ENCODE measurements around the gene OTUB2.

The OTUB2 gene

DNA sequence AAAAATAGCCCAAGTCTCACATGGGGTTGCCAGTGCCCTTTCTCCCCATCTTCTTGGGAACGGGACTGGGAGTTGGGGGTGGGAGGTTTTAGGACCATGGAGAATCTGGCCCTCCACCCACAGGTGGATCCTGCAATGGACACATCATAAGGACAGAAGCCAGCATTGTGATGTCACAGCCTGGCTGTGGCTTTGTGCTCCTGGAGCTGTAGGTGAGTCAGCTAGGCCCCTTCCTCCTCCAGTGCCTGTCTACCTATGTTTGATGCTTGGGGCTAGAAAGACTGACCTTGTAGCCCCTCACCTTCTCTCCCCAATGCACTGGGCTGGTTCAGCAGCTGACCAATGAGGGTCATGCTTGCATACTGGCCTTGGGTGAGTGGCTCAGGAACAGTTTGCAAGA is 29.1 kb upstream of the OTUB2 start, which contains the start of gene CCDC197:
CCDC197 (plus strand) TSS at position 220 of the 400 bp plus-strand sequence. CDS start 831 bp downstream, outside the sequence.
- DNase-seq: no peak

- no peak for DNase-seq
Observed at GRCh38 chr14:93997916-93998870, 27.9 kb upstream of the OTUB2 start.

- no peak for DNase-seq
Observed at GRCh38 chr14:93998871-93999403, 27.2 kb upstream of the OTUB2 start.

GRCh38 chr14:93999573-93999972 is 26.6 kb upstream of the OTUB2 start:
- no peak for DNase-seq

GRCh38 chr14:94000267-94000666 is 25.9 kb upstream of the OTUB2 start:
- DNase-seq: no peak

DNA sequence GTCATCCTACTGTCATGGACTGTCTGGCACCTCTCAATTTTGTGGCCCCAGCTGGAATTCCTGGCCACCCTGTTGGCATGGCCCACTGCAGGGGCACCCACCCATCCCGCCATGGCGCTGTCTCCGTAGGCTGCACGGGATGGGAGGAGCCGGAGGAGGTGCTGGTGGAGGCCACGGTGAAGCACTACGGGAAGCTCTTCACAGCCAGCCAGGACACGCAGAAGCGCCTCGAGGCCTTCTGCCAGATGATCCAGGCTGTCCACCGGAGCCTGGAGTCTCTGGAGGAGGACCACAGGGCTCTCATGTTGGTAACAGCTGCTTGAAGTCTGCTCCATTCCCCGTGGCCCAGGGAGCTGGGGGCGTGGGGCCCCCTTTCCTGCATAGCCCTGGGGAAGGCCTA is 25.1 kb upstream of the OTUB2 start:
- DNase-seq: no peak

GRCh38 chr14:94001501-94002396 is 24.4 kb upstream of the OTUB2 start:
- peak; percentile 47 for DNase-seq

GRCh38 chr14:94003397-94003796 is 22.7 kb upstream of the OTUB2 start:
- no peak for DNase-seq

- no peak for DNase-seq
Observed at GRCh38 chr14:94004015-94004414, 22.1 kb upstream of the OTUB2 start.

- DNase-seq: no peak
Observed at GRCh38 chr14:94005324-94006073, 20.6 kb upstream of the OTUB2 start.

GRCh38 chr14:94008234-94008633 is 17.9 kb upstream of the OTUB2 start:
- DNase-seq: no peak

DNA sequence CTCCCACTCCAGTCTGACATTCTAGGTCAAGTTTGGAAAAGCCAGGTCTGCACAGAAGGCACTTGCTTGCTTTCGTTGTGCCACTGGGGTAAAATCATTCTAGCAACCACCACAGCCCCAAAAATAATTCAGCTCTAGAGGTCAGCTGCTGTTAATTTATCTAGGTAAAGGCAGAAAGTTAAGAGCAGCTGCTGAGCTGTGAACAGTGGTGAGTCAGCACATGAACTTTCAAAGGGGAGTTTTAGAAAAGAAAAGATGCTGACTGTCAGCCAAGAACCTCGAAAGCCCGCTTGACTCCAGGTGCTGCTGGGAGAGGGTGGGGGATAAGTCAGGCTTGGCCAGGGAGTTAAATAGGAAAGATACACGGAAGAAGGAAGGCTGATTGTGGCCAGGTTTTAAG is 16.4 kb upstream of the OTUB2 start:
- no peak for DNase-seq

DNA sequence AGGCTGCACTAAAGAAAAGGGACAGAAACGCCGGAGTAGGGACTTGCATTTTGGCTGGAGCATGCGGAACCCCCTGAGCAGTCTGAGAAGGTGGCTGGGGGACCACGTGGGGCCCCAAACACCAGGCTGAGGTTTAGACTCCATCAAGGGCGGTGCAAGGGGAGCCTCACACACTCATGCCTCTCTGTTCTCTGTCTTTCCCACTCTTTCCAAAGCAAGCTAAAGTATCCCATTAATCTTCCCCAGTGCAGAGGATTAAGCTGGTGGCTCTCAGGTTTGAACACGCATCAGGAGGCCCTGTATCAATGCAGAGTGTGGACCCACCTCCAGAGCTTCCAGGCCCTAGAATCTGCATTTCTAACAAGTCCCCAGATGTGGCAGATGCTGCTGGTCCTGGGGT is 15.5 kb upstream of the OTUB2 start:
- no peak for DNase-seq

DNA sequence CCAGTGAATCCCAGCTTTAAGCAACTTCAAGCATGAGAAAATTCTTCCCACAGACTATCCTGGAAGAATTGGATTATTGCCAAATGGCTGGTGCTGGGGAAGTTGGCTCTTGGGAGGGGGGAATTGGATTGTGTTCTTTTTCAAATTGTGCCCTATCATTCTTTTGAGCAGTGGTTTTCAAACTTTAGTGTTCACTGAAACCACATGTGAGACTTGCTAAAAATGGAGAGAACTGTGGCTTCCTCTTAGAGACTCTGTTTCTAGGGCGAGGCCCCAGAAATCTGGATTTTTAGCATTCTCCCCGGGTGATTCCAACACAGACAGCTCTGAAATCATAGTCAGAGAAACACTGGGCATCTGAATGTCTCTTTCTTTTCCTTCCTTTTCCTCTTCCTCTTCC is 14.3 kb upstream of the OTUB2 start:
- no peak for DNase-seq

DNA sequence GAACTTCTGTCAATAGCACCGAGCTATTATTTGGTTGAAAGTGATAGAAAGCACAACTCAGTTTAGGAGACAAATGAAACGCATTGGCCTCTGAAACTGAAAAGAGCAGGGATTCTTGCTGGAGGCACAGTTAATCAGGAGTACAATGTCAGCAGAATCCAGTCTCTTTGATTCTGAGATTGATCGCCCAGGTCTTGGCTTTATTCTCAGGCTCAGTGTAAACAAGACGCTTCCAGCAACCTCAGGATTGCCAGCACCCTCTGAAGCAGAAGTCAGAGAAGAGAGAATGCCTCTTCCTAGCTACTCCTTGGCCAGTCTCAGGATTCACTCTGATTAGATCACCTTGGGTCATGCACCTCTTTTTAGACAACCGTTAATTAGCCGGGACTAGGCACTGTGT is 11.8 kb upstream of the OTUB2 start:
- no peak for DNase-seq

DNA sequence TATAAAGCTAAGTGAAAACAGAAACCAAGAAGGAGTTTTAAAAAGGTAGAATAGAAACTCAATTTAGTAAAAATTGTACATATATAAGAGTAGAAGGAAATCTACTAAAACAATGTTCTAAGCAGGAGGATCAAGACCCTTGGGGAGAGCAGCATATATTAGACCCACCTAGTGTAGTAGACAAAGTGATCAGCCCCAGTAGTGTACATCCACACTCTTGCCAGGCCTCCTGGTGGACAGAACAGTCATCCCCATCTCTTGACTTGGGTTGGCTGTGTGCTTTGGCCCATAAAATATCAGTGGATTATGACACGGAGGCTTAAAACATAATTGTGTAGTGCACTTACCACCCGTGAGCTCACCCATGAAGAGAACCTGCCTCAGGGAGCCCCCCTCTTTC is 10.9 kb upstream of the OTUB2 start:
- no peak for DNase-seq

- DNase-seq: no peak
Observed at GRCh38 chr14:94016446-94016976, 9.6 kb upstream of the OTUB2 start.

GRCh38 chr14:94018308-94018707 is 7.8 kb upstream of the OTUB2 start:
- no peak for DNase-seq

DNA sequence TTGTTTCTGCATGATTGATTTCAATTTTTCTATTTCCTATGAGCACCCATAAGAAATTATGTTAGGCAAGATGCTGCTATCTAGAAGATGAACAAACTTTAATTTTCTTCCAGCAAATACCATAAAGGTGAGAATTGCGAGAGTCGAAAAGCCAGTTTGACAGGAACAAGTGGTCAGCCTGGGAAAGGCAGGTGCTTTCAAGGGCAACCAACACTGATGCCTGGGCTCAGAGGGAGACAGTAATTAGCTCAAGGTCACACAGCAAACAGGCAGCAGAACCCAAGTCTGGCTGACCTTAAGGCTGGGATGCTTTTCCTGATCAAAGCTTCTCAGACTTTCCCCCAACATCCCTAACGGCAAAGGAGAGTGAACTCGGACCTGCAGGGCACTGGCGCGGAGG is 6.8 kb upstream of the OTUB2 start:
- DNase-seq: no peak

DNA sequence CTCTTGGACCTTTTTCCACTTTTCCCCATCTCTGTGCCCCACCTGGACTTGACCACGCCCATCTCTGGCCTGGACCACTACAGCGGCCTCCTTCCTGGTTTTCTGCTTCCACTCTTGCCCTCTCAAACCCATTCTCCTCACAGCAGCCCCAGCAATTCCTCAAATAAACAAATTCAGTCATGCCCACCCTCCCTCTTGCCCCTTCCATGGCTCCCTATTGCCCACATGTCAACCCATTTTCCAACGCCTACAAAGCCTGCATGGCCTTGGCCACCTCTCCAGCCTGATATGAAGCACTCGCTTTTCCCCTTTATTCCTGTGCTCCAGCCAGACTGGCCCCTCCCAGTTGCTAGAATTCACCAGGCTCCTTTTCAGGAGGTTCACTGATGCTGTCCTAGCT is 5.9 kb upstream of the OTUB2 start:
- DNase-seq: no peak

DNA sequence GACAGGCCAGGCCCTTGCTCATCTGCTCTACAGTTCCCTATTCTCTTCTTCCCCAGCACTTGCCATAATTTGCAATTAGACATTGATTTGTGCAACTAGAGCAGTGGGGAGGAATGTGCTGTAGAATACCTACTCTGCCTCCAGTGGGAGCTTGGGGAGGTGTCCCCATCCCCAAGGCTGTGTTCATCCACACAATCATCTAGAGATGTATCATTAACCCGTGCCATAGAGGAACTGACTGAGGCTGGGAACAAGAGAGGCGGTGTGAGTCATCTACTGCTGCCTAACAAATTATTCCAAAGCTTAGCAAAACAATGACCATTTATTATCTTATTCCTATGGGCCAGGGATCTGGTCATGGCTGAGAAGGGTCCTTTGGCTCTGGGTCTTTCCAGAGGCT is 5.1 kb upstream of the OTUB2 start:
- no peak for DNase-seq

- no peak for DNase-seq
Observed at GRCh38 chr14:94021416-94022157, 4.6 kb upstream of the OTUB2 start.

Data from NCI-H1092 (cell line).